GM18511 (cell line): Measurements from ENCODE around the gene SLC12A4.

Source experiments
- ATAC-seq: cut with Tn5 transposase; IDR thresholded peaks from one replicate; pipeline ENCODE4 v1.9.1; 2021; ENCODE audit warnings: mild to moderate bottlenecking, moderate library complexity; ENCODE audit not compliant: unreplicated experiment

The SLC12A4 gene

DNA sequence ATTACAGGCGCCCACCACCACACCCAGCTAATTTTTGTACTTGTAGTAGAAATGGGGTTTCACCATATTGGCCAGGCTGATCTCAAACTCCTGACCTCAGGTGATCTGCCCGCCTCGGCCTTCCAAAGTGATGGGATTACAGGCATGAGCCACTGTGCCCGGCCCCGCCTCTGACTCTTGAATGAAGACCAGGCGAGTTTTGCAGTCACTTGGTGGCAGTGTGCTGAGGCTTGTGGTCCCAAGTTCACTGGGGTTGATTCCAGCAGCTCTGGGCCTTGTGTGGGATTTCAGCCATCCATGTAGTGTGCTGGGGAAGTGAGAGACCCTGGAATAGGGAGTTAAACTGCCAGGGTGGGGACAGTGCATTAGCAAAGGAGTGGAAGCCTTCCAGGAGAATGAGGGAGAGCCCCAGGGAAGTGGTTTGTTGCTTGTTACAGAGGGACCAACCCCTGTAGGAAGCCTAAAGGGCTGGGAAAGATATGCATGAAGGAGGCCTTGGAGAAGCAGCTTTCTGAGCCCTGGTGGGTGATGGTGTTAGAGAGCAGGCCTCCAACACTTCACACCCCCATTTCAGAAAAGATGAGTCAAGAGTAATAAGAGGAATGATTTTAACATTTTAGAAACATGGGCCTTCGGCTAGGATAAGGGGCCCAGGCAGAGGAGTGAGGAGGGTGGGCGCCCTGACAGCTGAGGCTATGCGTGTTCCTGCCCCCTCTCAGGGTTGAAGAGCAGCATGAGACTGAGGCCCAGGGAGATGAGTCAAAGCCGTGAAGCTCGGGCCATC, 60.8 kb downstream of the SLC12A4 start:
- ATAC-seq, result no peak

DNA sequence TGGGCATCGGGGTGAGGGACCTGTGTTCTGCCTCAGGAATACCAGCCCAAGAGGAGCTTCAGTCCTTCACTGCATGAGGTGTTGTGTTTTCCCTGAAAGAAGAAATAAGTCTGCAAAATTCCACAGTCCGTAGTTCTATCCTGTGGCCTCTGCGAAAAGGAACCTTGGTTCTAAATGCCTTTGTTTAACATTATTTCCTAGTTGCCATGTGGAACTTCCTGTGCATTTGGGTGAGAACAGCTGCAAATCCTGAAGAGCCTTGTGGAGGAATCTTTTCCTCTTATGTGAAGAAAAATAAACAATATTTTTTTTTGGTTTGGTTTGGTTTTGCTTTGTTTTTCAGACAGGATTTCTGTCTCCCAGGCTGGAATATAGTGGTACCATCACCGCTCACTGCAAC, 65.6 kb downstream of the SLC12A4 start:
- no peak for ATAC-seq

DNA sequence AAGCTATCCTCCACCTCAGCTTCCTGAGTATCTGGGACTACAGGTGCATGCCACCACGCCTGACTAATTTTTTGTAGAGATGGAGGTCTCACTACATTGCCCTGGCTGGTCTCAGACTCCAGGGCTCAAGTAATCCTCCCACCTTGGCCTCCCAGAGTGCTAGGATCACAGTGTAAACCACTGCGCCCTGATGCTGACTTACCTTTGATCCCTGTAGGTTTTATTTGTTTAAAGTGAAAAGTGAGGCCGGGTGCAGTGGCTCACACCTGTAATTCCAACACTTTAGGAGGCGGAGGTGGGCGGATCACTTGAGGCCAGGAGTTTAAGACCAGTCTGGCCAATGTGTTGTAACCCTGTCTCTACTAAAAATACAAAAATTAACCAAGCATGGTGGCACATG, 66.7 kb downstream of the SLC12A4 start:
- ATAC-seq, result no peak

DNA sequence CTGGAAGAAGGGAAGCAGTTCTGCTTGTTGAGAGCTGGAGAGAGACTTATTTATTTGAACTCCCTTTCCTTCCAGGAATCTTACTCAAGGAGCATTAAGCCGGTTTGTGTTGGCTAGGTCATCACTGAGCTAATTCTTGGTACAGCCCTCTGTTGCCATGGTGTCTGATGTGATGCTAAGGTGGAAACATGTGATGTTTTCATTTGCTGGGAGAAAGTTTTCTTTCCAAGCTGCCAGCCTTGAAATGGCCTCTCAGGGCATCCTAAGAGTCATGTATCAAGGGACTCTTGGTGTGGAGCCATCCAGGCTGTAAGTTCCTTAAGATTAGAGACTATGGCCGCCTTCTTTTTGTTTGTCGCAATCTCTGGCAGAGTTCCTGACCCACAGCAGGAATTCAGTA, 71.2 kb downstream of the SLC12A4 start:
- ATAC-seq, result no peak

DNA sequence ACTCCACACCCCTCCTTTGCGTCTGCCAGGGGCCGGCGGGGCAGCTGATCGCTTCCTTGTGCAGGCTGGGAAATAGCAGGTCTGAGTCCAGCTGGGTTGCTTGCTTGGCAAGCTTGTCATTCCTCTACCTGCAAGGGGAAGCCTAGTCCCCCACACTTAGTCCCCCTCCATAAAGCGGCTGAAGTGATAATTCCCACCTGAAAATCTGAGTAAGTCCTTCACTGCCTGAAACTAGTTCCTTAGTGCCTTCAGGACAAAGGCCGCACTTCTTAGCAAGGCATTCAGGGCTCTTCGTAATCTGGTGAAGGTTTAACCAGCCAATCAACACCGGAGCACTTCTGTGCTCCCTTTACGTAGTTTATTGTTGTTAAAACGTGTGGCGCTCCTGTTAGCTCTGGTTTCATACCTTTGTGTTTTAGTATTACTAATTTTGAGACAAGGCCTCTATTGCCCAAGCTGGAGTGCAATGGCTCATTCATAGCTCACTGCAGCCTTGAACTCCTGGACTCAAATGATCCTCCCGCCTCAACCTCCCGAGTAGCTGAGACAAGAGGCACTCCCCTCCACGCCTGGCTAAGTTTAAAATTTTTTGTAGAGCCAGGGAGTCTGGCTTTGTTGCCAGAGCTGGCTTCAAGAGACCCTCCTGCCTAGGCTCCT, 74.6 kb downstream of the SLC12A4 start:
- ATAC-seq, result no peak
